Upper lobe of left lung (tissue), 6 donors: ENCODE results near the gene GP1BA. TPM values are rescaled to one million over a fixed set of nuclear protein-coding genes. Genes with fewer than 3 reads are reported as not detected.

Source experiments
- ATAC-seq, 2 donors: fragments of 200-7000 bp; cut with Tn5 transposase; one replicate each; pipeline ENCODE4 v1.9.1; 2022; ENCODE audit warnings: mild to moderate bottlenecking in 2 of 2, moderate library complexity in 2 of 2; ENCODE audit not compliant: low FRiP score in 2 of 2
- DNase-seq, 2 donors: peaks; one replicate each; pipeline ENCODE4 v3.0.0-alpha.2; 2019 to 2020
- H3K27ac ChIP-seq, 4 donors: fragments of 200-600 bp; sonication (generic); one replicate each; pipeline ENCODE4 v1.5.1; 2016 to 2019
- H3K27me3 ChIP-seq, 4 donors: fragments of 200-600 bp; sonication (generic); one replicate each; pipeline ENCODE4 v1.5.1; 2017 to 2019
- H3K36me3 ChIP-seq, 4 donors: fragments of 200-600 bp; sonication (generic); one replicate each; pipeline ENCODE4 v1.5.1; 2016 to 2019
- H3K4me1 ChIP-seq, 4 donors: fragments of 200-600 bp; sonication (generic); one replicate each; pipeline ENCODE4 v1.5.1; 2018 to 2019
- H3K4me3 ChIP-seq, 4 donors: fragments of 200-600 bp; sonication (generic); one replicate each; pipeline ENCODE4 v1.5.1; 2017 to 2019; ENCODE audit warnings: mild to moderate bottlenecking in 2 of 4, moderate library complexity in 1 of 4
- H3K9me3 ChIP-seq, 4 donors: fragments of 200-600 bp; sonication (generic); one replicate each; pipeline ENCODE4 v1.5.1; 2018 to 2019
- EP300 ChIP-seq, 4 donors: sonication (generic); formaldehyde crosslinking; IDR thresholded peaks; one replicate each; pipeline ENCODE4 v1.5.1; 2017; ENCODE audit warnings: antibody characterized with exemption in 4 of 4, control low read depth in 2 of 4
- POLR2A ChIP-seq, 4 donors: fragments of 450-650 bp; IDR thresholded peaks; one replicate each; pipeline ENCODE4 v1.5.1; 2016 to 2017; ENCODE audit warnings: antibody characterized with exemption in 4 of 4, mild to moderate bottlenecking in 2 of 4
- POLR2AphosphoS5 ChIP-seq, 2 donors: sonication (generic); formaldehyde crosslinking; IDR thresholded peaks; one replicate each; pipeline ENCODE4 v1.5.1; 2017; ENCODE audit warnings: antibody characterized with exemption in 2 of 2
- WGBS, 2 donors: methylation state at CpG; one replicate each; pipeline ENCODE4 v1.1.5; 2017 to 2018; 5-methylcytosine and 5-hydroxymethylcytosine counted together
- total RNA-seq, 6 donors: library from RNA; depleted of rRNA in 4 of 6; stranded (reverse); fragments of >200 nt in 4 of 6; gene quantifications; one replicate each; pipeline versions ENCODE4 v1.1.0 to v1.2.1, GENCODE V29; 2016 to 2021
- TF ChIP-seq, protein P1 (sequence below), 6 experiments: fragments of 450-650 bp in 4 of 6; fragments of 200-600 bp in 2 of 6; sonication (generic) in 2 of 6; IDR thresholded peaks; one replicate each; pipeline ENCODE4 v1.5.1; 2016 to 2019; ENCODE audit warnings: antibody characterized with exemption in 6 of 6
- donor health status: DM: no; HTN: no; CAD: no; lungs with moderate emphysema.
- donor health status: DM: no; HTN: yes; CAD: no; lungs with severe emphysema.

Gene GP1BA
- total RNA-seq, 6 donors from 2014 or later: 0.23 to 1.4 (median 0.59) TPM; not detected in 1

DNA sequence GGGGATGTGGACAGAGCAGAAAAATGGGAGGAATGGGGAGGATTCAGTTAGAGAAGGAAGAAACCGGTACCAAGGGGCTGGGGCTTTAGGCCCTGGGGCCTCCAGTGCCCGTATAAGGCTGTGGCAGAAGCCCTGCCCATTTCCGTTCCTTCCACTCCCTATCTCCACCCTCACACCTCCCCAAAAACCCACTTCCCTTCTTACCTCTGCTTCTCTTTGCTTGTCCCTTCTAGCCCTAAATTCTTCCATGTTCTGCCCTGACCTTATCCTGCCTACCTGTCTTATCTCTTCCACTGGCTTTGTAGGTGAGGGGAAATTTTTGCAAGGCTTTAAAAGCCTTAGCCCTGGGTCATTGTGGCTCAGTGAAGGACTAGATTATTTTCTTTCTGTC, 12.1 kb downstream of the GP1BA start:
- Histone ChIP-seq H3K27me3 (no peaks in the 10 kb centered on the region), H3K4me1 (peaks cover 54 to 71% (median 60%) of the 10 kb centered on the region in 4 donors), H3K36me3 (peaks cover 10 to 48% (median 42%) of the 10 kb centered on the region in 4 donors), H3K27ac (peak overlapping the region; percentile 97 to 100 (median 98)), H3K4me3 (peak overlapping the region in 2 of 4 donors; percentile 4 to 98), H3K9me3 (no peaks in the 10 kb centered on the region)
- ATAC-seq: no peak
- DNase-seq: peak in 1 of 2 donors; percentile 63
- WGBS, 2 donors: 46 to 52% methylated on average over 3 of the region's 3 CpGs
- TF ChIP-seq, protein P1, sequence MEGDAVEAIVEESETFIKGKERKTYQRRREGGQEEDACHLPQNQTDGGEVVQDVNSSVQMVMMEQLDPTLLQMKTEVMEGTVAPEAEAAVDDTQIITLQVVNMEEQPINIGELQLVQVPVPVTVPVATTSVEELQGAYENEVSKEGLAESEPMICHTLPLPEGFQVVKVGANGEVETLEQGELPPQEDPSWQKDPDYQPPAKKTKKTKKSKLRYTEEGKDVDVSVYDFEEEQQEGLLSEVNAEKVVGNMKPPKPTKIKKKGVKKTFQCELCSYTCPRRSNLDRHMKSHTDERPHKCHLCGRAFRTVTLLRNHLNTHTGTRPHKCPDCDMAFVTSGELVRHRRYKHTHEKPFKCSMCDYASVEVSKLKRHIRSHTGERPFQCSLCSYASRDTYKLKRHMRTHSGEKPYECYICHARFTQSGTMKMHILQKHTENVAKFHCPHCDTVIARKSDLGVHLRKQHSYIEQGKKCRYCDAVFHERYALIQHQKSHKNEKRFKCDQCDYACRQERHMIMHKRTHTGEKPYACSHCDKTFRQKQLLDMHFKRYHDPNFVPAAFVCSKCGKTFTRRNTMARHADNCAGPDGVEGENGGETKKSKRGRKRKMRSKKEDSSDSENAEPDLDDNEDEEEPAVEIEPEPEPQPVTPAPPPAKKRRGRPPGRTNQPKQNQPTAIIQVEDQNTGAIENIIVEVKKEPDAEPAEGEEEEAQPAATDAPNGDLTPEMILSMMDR (IDR thresholded peaks at IDR 0.05): no peak
- no peak for TF ChIP-seq EP300 (IDR thresholded peaks at IDR 0.05)
- TF ChIP-seq POLR2A (IDR thresholded peaks at IDR 0.05): no peak
- no peak for TF ChIP-seq POLR2AphosphoS5 (IDR thresholded peaks at IDR 0.05)

DNA sequence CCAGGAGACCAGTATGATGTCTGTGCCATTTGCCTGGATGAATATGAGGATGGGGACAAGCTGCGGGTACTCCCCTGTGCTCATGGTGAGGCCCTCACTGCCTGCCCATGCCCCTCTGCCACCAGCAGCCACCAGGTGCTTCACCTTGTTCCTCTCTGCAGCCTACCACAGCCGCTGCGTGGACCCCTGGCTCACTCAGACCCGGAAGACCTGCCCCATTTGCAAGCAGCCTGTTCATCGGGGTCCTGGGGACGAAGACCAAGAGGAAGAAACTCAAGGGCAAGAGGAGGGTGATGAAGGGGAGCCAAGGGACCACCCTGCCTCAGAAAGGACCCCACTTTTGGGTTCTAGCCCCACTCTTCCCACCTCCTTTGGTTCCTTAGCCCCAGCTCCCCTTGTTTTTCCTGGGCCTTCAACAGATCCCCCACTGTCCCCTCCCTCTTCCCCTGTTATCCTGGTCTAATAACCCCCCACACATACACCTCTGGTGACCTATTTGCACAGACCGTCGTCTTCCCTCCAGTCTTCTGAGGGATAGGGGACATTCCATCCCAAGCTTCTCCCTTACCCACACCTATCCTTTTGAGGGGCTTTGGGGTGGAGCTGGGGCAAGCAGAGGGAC, 12.6 kb downstream of the GP1BA start:
- DNase-seq (no peak), ATAC-seq (no peak)
- H3K27ac ChIP-seq: peak overlapping the region; percentile 97 to 100 (median 98)
- H3K27me3 ChIP-seq: no peaks in the 10 kb centered on the region
- no peaks in the 10 kb centered on the region for H3K9me3 ChIP-seq
- H3K4me3 ChIP-seq: peak overlapping the region in 2 of 4 donors; percentile 4 to 98
- TF ChIP-seq, protein P1 (IDR thresholded peaks at IDR 0.05): no peak
- no peak for TF ChIP-seq POLR2AphosphoS5 (IDR thresholded peaks at IDR 0.05)
- no peak for TF ChIP-seq EP300 (IDR thresholded peaks at IDR 0.05)
- no peak for TF ChIP-seq POLR2A (IDR thresholded peaks at IDR 0.05)
- 50 to 56% methylated on average over 8 of the region's 8 CpGs for WGBS, 2 donors
- peaks cover 10 to 48% (median 42%) of the 10 kb centered on the region in 4 donors for H3K36me3 ChIP-seq
- H3K4me1 ChIP-seq: peaks cover 52 to 68% (median 59%) of the 10 kb centered on the region in 4 donors

DNA sequence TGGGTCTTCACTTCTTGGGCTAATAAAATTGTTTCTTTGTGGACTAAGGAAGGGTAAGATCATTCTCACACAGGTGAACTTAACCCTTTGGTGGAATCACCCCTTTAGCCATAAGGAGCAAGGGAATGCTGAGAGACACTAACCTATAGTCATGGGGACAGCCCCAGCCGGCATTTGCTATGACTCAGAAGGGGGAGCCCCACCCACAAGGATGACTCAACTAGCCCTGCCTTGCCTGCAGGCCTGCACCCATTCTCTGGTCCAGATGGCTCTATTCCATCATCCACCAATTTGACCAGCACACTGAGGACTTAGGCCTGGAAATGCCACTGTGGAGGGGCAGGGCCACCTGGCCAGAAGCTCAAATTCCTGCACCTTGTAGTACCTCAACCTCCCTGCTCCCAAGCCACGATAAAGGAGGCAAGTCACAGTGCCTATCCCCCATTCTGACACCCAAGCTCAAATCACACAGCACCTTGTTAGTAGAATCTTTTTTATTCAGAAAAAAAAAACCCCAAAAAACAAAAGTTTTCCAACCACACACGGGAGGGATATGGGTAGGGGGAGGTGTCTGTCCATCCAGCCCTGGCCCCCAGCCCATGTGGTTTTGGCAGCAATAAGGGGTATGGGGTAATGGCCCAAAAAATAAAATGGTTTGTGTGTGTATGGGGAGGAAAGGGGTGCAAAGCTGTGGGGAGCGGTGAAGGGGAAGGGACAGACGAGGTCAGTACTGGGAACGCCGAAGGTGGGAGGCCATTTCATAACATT, 13.3 kb downstream of the GP1BA start:
- H3K36me3 ChIP-seq: peaks cover 10 to 48% (median 42%) of the 10 kb centered on the region in 4 donors
- H3K4me1 ChIP-seq: peaks cover 55 to 75% (median 64%) of the 10 kb centered on the region in 4 donors
- peak; percentile 44 to 49 for ATAC-seq
- 36 to 39% methylated on average over 7 of the region's 7 CpGs for WGBS, 2 donors
- peak in 1 of 2 donors; percentile 90 for DNase-seq
- H3K27ac ChIP-seq: peak overlapping the region; percentile 97 to 100 (median 98)
- H3K9me3 ChIP-seq: no peaks in the 10 kb centered on the region
- TF ChIP-seq POLR2AphosphoS5 (IDR thresholded peaks at IDR 0.05) (peak; percentile 24 to 67), POLR2A (IDR thresholded peaks at IDR 0.05) (peak in 1 of 4 donors; percentile 12), EP300 (IDR thresholded peaks at IDR 0.05) (no peak)
- TF ChIP-seq, protein P1 (IDR thresholded peaks at IDR 0.05): no peak
- H3K27me3 ChIP-seq: no peaks in the 10 kb centered on the region
- H3K4me3 ChIP-seq: peak overlapping the region; percentile 1 to 100 (median 96)

DNA sequence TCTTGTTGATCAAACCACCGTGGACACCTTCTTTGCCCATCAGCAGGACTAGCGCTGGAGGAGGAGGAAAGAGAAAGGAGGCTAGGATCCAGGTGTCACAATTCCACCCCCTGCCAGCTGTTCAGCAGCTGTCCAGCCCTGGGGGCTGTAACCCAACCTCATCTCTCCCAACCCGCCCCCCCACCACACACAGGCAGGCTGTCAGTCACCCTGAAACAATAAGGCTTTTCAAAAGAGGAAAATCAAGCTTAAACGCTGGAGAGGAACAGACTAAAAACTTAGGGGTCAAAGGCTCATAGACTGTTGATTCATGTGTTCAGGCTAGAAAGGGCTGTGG, 13.8 kb downstream of the GP1BA start:
- no peaks in the 10 kb centered on the region for H3K27me3 ChIP-seq
- no peaks in the 10 kb centered on the region for H3K9me3 ChIP-seq
- 31 to 39% methylated on average over 4 of the region's 4 CpGs for WGBS, 2 donors
- no peak for TF ChIP-seq POLR2AphosphoS5 (IDR thresholded peaks at IDR 0.05)
- TF ChIP-seq EP300 (IDR thresholded peaks at IDR 0.05): no peak
- TF ChIP-seq, protein P1 (IDR thresholded peaks at IDR 0.05): no peak
- no peak for TF ChIP-seq POLR2A (IDR thresholded peaks at IDR 0.05)
- peaks cover 10 to 48% (median 42%) of the 10 kb centered on the region in 4 donors for H3K36me3 ChIP-seq
- H3K4me1 ChIP-seq: peaks cover 57 to 77% (median 67%) of the 10 kb centered on the region in 4 donors
- peak overlapping the region in 3 of 4 donors; percentile 95 to 100 (median 98) for H3K4me3 ChIP-seq
- peak overlapping the region; percentile 97 to 100 (median 98) for H3K27ac ChIP-seq
- no peak for ATAC-seq
- DNase-seq: no peak
